Suppressor macrophage (primary cell): ENCODE measurements around the gene DNPH1.

Source experiments
- DNase-seq, 4 experiments: peaks; one replicate each; pipeline ENCODE4 v3.0.0-alpha.2; 2020 to 2022

DNPH1 gene

DNA sequence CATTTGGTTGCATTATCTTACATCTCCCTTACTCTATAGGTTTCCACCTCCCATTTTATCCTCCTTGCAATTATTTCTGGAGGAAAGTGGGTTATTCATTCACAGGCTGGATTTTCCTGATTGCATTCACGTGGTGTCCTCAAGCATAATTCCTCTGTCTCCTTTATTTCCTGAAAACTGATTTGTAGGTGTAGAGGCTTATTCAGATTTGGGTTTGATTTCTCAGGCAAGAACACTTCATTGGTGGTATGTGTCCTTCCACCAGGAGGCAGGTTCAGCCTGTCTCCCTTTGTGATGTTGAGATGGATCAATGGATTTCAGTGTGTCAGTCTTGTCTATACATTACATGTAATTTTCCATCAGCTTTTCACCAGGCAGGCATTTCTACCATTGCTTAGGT, 17.3 kb downstream of the DNPH1 start:
- no peak for DNase-seq

DNA sequence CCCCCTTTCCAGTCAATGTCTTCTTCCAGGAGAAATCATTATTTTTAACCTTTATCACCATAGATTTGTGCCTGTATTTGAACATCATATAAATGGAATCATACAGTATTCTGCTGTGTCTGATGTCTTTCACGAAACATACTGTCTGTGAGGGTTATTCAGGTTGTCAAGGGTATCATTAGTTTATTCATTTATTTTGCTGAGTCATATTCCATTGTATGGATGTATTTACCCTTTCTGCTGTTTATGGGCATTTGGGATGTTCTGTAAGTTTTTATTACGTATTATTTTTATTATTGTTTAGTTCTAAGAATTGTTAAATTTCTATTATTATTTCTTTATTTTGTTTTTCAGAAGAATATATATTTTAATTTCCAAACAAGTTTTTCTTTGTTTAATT, 22.0 kb downstream of the DNPH1 start:
- DNase-seq = no peak

DNA sequence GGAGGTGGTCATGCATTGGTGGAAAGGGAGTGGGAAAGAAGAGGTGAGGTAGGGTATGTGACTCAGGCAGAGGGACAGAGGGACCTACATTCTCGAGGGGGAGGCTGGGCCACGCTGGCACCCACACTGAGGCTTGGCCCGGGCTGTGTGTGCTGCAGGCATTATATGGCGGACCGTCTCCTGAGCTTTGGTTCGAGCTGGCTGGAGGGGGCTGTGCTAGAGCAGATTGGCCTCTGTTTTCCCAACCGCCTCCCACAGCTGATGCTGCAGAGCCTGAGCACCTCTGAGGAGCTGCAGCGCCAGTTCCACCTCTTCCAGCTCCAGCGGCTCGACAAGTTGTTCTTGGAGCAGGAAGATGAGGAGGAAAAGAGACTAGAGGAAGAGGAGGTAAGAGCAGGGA, 23.4 kb downstream of the DNPH1 start:
- DNase-seq = no peak

DNA sequence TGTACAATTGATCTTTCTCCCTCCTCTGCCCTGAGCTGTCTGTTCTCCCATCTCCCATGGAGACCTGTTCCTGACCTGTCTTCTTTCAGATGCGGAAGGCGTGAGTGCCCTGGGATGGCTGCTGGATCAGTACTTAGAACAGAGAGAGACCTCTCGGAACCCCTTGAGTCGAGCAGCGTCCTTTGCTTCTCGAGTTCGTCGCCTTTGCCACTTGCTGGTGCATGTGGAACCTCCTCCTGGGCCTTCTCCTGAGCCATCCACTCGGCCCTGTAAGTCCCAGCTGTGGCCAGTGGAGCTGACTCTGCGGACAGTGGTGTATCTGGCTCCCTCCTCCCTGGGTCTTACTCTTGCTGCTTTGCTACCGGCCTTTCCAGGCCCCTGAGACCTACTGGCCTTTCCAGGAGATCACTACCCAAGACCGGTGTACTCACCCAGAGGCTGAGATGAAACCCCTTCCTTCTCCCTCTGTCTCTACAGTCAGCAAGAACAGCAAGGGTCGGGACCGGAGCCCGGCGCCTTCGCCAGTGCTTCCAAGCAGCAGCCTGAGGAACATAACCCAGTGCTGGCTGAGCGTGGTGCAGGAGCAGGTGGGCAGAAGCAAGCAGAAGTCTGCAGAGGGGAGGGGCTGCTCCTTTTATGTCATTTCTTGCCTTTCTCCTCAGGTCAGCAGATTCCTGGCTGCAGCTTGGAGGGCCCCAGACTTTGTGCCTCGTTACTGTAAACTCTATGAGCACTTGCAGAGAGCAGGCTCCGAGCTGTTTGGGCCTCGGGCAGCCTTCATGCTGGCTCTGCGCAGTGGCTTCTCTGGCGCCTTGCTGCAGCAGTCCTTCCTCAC, 24.8 kb downstream of the DNPH1 start:
- DNase-seq = no peak

DNA sequence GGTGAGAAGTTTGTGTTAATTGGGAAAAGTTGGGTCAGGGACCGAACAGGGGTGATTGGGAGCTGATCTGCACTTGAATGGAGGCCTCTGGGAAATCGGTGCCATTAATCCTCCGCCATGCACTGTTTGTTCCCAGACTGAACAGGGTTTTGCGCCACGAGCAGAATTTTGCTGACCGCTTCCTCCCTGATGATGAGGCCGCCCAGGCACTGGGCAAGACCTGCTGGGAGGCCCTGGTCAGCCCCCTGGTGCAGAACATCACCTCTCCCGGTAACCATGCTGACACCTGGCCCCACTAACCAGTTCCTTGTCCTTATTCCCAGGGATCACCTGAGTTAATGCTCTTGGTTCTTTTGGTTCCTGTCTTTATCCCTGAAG, 25.6 kb downstream of the DNPH1 start:
- no peak for DNase-seq

DNA sequence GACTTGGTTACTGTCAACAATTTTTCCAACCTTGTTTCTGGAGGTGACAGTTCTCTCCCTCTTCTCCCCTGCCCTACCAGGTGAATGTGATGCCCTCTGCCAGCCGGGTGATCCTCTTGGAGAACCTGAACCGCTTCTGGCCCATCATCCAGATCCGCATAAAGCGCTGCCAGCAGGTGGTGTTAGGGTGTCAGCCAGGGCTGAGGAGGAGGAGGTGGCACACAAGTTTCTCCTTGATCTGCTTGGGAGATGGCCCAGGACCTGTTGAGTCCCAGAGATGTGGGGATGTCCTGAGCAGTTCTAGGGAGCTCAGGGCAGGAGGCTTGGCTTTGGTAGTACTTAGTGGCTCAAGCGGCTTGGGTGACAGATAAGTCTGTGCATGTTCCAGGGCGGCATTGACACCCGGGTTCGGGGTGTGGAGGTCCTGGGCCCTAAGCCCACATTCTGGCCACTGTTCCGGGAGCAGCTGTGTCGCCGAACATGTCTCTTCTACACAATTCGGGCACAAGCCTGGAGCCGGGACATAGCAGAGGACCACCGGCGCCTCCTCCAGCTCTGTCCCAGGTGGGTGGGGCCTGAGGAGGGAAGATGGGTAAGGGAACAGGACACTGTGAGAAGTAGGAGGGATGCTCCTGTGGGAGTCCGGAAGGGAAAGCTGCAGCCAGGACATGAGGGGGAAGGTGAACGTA, 26.1 kb downstream of the DNPH1 start:
- DNase-seq = no peak

DNA sequence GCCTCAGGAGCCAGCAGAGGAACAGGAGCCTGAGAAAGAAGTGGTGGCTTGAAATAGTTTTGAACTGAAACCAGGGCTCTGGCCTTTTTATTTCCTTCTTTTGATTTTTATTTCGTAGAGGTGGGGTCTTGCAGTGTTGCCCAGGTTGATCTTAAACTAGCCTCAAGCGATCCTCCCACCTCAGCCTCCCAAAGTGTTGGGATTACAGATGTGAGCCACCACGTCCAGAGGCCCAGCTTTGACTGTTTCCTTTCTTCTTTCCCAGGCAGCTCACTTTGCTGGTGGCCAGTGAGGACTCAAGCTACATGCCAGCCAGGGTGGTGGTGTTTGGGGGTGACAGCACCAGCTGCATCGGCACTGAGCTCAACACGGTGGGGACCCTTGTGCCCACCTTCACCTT, 26.8 kb downstream of the DNPH1 start:
- DNase-seq = no peak

DNA sequence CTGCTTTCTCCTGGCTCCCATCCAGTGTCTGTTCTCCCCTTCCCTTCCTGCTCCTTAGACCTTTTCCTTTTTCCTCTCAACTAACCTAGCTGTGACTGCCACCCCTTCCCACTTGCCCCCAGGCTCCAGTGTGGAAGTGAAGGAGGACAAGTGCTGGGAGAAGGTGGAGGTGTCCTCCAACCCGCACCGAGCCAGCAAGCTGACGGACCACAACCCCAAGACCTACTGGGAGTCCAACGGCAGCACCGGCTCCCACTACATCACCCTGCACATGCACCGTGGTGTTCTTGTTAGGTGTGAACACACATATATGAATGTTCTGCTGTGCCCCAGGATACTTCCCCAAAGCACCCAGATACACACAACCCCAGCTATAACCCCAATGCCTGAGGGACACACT, 28.7 kb downstream of the DNPH1 start:
- no peak for DNase-seq

DNA sequence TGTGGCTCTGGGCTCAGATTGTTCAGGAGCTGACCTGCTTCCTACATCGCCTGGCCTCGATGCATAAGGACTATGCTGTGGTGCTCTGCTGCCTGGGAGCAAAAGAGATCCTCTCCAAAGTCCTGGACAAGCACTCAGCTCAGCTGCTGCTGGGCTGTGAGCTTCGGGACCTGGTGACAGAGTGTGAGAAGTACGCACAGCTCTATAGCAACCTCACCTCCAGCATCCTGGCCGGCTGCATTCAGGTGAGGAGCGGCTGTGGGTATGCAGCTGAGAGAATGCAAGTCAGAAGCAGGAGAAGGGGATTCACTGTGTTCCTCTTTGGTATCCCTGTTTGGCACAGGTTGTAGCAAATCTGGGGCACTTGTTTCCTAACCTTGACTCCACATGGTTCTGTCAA, 29.4 kb downstream of the DNPH1 start:
- DNase-seq = no peak

DNA sequence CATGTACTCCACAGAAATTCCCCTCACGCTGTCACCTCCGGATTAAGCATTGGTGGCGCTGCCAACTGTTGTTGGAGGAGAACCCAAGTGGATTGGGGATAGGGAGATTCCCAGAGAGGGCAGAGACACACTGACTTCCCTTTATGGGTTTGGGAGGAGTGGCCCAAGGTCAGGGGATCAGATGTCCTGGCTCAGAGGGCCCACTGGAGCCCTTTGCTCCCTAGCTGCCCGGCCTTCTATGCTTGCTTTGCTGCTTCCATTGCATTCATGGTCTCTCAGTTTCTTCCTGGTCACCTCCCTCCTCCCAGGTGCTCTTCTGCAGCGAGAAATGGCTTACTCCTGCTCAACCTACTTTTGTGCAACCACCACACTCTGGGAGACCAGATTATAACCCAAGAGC, 32.9 kb downstream of the DNPH1 start:
- no peak for DNase-seq

DNA sequence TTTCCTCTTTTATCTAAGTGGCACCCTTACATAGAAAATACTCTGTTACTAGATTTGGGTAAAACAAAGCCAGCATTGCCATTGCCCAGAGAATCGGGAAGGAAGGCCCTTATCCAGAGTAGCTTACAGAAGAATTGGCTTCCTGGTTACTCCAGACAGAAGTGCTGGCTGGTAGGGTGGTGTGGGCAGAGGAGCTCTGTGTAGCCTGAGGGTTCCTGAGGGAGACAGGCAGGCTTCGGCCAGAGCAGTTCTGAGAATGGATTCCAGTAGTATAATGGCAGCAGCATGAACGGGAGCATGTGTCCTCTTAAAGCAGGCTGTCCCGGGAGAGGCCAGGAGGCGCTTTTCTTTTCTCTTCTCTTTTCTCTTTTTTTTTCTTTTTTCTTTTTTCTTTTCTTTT, 35.4 kb downstream of the DNPH1 start:
- DNase-seq = no peak

DNA sequence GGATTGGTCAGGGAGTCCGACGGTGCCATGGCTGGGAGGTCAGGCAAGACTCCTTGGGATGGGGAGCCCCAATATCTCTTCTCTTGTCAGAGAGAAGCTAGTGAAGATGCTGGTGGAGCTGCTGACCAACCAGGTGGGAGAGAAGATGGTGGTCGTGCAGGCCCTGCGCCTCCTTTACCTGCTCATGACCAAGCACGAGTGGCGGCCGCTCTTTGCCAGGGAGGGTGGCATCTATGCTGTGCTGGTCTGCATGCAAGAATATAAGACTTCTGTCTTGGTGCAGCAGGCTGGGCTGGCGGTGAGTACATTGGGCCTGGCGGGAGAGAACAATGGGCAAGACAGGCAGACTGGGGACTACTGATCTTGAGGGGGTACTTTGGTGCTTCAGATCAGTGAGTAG, 36.4 kb downstream of the DNPH1 start:
- DNase-seq = no peak

DNA sequence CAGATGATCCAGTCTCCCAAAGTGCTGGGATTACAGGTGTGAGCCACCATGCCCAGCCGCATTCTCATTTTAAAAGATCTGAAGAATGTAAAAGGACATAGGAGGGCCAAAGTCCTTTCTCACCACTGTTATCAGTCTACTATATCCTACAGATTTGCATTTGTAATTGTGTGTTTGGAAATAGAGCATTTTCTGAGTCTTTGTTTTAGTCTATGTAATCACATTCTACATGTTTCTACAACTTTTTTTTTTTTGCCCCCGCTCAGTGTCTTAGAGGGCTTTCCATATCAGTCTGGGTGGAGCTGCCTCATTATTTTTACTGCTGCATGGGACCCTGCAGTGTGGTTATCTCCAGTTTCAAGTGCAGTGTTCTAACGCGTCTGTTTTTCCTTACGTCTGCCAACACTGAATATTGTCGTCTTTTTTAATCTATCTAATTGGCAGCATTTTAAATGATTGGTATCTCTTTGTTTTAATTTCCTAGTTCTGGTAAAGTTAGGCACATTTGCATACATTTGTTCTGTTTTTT, 39.4 kb downstream of the DNPH1 start:
- DNase-seq = no peak

DNA sequence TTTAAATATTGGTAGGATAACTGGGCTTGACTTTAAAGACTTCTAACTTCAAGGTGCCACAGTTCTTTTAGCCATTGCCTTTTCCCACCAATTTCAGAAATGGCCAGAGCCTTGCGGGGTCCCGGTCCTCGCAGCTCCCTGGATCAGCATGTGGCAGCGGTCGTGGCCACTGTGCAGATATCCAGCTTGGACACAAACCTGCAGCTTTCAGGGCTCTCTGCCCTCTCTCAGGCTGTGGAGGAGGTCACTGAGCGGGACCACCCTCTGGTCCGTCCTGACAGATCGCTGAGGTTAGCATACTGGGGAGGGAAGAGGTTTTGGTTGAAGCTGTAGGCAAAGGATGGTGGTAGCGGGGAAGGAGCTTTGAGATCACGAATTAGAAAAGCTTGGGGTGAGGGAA, 40.9 kb downstream of the DNPH1 start:
- no peak for DNase-seq

DNA sequence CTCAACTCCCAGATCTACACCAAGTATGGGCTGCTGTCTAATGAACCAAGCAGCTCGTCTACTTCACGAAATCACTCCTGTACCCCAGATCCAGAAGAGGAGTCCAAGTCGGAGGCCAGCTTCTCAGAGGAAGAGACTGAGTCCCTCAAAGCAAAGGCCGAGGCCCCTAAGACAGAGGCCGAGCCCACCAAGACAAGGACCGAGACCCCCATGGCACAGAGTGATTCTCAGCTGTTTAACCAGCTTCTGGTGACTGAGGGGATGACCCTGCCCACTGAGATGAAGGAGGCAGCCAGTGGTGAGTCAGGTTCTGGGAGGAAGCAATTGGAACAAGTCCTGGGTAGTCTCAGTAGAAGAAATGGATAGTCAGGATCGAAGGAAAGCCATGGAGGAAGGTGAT, 41.5 kb downstream of the DNPH1 start:
- DNase-seq = no peak

DNA sequence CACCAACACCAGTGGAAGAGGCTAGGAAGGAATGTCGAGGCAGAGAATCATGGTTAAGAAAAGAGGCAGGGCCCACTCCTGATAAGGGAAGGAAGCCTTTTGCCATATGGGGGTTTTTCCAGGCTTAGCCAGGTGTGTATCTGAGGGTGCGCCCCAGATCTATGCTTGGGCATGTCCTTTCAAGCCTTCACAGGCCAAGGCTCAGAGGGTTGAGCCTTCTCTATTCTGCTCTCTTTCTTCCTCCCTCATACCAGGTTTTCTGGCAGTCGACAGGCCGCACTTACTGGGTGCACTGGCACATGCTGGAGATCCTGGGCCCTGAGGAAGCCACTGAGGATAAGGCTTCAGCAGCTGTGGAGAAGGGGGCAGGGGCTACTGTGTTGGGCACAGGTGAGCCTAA, 42.6 kb downstream of the DNPH1 start:
- DNase-seq = no peak

DNA sequence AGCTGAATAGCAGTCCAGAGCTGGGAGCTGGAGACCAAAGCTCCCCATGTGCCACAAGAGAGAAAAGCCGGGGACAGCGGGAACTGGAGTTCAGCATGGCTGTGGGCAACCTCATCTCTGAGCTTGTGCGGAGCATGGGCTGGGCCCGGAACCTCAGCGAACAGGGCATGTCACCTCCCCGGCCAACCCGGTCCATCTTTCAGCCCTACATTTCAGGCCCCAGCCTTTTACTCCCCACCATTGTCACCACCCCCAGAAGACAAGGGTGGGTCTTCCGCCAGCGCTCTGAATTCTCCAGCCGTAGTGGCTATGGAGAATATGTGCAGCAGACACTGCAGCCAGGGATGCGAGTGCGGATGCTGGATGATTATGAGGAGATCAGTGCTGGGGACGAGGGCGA, 43.3 kb downstream of the DNPH1 start:
- no peak for DNase-seq

DNA sequence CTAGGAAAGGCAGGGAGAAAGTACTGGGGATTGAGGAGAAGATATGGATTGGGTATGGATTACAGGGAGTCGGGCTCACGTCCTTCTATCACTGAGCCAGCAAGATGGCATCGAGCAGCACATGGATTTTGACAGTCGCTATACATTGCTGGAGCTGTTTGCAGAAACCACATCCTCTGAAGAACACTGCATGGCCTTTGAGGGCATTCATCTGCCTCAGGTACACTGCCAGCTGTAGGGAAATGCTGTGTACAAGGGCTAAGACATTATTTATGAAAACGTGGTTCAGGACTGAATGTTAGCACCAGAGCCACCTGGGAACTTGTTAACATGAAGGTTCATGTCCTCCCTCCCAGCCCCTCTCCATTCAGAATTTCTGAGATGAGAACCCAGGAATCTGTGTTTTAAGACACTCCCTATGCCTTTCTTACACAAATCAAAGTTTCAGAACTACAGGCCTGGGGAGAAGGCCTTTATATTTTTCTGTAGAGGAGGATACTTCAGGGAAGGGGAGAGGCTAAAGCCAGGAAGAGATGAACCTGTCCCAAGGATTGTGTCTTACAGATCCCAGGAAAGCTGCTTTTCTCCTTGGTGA, 43.8 kb downstream of the DNPH1 start:
- no peak for DNase-seq

DNA sequence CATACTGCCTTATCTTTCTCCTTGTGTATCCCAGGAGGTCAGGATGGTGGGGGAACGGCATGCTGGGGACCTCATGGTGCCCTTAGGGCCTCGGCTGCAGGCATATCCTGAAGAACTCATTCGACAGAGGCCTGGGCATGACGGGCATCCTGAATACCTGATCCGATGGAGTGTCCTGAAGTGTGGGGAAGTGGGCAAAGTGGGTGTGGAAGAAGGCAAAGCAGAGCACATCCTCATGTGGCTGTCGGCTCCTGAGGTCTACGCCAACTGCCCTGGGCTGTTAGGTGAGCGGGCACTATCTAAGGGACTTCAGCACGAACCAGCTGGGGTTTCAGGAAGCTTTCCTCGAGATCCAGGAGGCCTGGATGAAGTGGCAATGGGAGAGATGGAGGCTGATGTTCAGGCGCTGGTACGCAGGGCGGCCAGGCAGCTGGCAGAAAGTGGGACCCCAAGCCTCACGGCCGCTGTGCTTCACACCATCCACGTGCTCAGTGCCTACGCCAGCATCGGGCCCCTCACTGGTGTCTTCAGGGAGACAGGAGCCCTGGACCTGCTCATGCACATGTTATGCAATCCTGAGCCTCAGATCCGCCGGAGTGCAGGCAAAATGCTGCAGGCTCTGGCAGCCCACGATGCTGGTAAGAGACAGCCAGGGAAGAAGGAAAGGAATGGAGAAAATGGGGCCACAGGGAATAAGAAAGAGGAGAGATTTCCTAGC, 44.9 kb downstream of the DNPH1 start:
- DNase-seq = no peak

DNA sequence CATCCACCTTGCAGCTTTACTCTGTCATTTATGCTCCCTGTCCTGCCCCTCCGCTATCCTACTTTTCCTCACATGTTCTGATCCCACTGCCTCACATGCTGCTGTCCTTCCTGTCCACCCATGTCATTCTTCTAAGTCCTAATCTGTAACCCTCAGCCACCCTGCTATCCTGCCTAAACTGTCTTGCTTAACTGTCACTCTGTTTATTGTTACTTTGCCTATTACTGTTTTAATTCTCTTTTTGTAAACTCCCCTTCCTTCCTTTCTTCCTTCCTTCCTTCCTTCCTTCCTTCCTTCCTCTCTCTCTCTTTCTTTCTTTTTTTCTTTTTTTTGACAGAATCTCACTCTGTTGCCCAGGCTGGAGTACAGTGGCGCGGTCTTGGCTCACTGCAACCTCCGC, 45.8 kb downstream of the DNPH1 start:
- no peak for DNase-seq

DNA sequence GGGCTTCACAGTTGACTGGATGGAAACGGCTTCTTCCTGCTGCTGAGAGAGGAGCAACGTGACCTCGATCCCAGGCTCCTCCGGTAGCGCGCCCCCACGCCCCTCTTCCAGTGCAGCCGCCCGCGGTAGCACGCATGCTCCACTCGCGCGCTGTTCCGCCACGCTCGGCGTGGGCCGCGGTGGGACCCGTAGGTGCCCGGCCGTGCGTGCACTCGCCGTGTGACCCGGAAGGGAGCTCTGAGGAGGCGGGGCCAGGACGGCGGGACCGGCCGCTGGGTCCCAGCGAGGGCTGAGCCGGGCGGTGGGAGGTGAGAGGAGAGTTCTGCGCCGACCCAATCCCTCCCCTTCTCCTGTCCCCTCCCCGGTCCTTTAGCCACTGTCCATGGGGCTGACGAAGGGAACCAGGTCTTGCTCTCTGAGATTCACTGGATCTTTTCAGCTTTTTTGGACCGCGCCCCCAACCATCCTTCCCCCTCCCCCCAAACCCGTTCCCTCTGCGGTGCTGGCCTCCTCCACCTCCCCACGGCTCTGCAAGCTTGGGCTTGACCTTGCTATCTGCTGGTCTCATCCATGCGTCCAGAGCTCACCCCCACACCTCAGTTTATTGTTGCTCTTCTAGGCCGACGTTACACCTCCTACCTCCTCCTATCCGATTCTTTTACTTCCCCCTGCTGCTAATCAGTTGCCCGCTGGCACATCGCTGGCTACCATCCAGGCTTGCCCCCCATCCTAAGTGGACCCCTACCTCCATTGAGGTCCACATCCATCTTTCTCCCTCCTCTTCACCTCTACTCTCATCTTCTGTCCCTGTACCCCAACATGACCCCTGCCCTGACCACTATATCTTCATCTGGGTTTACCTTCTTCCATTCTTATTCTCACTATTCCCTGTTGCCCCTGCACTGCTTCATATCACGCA, 47.1 kb downstream of the DNPH1 start, which contains the start of gene CUL9:
Gene CUL9 (plus strand): TSS at position 255 of the 919 bp plus-strand sequence. CDS start 2,115 bp downstream, outside the sequence.
- peak; percentile 84 to 95 (median 92) for DNase-seq

DNA sequence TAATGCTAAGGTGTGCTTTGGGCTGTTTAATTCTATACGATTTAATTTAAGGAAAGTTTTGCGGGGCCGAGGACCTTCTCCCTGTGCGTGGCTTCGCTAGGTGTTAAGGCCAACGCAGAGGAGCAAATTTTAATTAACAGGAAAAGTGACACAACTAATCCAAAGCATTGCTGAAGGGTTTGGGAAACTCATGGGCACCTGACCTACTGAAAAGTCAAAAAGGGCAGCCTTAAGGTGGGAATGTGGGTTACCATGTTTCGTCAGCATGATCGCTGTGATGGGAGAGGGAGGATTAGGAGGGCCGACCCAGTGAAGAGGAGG, 47.7 kb downstream of the DNPH1 start:
- DNase-seq = no peak
